NCI-H524 (cell line): ENCODE data around the gene STXBP1.
"Not testable (repeated sequence)": the region's sequence is repeated elsewhere in the genome, so short reads cannot be mapped to it uniquely, and the experiment has no call there.

Experiments used
- DNase-seq, 2 experiments: peaks; one replicate each; lab custom pipeline; 2025; lab: John Stamatoyannopoulos, UW

STXBP1 gene

DNA sequence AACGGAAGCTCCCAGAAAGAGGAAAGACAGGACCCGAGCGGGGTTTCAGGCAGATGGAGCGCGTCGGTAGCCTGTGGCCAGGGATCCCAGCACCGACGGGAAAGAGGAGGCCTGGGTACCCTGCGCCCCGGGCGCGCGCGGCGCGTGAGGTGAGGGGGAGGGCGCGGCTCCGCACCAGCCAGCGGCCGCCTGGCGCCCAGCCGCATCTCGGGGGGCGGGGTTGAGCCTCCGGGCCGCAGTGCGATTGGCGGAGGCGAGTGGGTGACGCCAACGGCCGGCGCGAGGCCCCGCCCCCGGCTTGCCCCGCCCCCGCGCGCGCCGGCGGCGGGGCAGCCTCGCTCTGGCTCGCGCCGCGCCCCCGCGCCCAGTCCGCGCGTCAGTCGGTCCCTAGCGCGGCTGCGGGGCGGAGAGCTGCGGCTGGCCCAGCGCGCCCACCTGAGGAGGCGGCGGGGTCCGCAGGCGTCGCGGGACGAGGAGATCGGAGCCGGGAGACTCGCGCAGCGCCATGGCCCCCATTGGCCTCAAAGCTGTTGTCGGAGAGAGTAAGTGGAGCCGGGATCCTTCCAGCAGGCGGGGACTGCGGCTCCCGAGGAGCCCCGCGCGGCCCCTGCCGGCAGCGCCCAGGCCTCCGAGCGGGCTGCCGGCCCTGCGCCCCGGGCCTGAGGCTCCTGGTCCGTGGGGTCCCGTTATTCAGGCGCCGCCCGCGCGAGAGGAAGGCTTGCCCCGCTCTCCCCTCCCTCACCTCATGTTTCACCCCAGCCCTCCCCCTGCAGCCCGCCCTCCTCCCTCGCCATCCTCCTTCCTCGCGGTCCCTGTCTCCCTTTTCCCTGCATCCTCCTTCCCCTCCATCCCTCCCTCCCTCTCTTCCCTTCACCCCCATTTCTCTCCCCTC lies at the start of gene STXBP1:
STXBP1 (plus strand) TSS at position 379 of the 892 bp plus-strand sequence; CDS start at position 506, 127 bp downstream.
- DNase-seq, result peak; percentile 66 to 92

DNA sequence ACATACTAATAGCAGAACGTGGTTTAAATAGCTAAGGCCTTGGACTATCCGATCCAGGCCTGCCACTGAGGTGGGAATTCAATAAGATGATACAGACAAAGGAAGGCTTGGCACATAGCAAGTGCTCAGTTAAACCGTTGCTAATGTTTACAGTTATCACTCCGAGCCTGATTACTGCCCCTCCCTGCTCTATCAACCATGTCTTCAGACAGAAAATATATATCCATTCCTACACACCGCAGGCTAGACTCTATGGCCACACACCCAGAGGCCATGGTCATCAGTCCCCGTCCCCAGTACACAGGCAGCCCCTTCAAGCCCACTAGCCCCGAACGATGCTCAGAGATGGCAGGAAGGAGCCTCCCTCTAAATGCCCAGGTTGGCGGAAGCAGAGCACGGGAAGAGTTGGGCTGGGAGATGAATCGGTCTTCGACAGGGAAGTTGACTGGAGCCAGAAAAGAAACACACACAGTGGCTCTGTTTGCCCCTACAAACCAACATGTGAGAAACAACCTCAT lies 49.7 kb upstream of the STXBP1 start:
- DNase-seq, result no peak

DNA sequence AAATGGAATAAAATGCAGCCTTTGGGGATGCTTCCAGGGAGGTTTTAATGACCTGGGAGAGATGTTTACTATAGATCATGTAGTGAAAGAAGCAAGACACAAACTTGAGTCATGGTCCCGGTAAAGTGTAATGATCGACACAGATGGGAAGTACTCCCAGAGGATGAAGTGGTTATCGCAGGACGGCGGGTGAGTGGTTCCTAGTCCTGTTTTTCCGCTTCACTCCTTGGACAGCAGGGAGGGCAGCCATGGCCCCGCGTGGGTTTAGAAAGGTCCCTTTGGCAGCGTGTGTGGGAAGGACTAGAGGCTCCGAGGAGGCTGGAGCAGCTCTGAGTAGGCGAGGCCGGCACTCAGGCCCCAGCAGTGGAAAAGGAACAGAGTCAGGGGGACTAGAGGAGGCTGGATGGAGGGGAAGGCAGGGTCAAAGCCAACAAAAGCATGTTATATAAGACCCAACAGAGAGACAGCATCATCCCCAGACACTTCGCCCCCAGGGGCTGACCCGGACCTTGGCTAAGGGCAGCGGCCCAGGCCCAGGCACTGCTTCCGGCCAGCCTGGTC lies 49.2 kb upstream of the STXBP1 start:
- peak in 1 of 2 experiments; percentile 8 for DNase-seq

DNA sequence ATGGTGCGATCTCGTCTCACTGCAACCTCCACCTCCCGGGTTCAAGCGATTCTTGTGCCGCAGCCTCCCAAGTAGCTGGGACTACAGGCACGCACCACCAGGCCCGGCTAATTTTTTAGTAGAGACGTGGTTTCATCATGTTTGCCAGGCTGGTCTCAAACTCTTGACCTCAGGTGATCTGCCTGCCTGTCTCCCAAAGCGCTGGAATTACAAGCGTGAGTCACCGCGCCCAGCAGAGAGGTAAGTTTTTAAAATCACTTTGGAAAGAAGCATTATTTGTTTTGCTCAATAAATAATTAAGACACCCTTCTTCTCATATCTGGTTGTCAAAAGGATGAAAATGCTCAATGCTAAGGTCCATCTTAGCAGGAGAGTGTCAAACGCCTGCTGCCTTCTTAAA lies 48.5 kb upstream of the STXBP1 start:
- no peak for DNase-seq

DNA sequence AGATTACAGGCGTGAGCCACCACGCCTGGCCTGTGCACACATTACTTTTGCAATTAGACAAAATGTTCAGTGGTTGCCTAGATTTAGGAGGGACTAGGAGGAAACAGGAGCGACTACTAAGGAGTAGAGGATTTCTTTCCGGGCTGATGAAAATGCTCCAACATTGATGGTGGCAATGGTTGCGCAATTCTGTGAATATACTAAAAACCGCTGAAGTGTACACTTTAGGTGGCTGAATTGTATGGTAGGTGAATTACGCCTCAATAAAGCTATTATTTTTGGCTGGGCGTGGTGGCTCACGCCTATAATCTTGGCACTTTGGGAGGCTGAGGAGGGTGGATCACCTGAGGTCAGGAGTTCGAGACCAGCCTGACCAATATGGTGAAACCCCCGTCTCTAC lies 46.8 kb upstream of the STXBP1 start:
- DNase-seq, result no peak

DNA sequence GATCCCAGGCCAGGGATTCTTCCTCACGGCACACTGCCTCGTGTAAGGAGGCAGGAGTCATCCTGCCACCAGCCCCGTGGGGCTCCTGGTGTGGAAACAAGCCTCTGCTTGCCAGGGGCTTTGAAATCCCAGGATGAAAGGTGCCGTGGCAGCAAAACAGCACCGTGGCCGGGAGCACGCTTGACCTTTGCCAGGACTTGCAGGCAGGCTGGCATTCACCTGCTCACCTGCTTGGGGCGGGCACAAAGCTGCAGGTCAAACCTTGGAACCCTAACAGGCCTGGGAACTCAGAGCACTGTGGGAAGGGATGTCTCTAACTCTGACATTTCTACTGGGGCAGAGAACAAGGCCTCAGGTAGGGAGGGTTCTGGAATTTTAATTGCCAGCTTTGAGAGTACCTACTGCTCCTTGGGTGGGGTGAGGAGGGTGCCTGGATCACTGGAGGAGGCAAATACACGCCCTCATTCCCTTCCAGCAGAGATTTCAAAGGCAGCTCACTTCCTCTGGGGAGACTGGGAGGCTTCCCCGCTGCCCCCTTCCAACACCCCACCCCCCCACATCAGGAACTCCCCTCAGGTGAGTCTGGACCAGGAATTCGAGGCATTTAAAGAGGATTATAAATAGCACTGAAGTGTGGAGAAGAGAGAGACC lies 45.6 kb upstream of the STXBP1 start:
- no peak for DNase-seq

DNA sequence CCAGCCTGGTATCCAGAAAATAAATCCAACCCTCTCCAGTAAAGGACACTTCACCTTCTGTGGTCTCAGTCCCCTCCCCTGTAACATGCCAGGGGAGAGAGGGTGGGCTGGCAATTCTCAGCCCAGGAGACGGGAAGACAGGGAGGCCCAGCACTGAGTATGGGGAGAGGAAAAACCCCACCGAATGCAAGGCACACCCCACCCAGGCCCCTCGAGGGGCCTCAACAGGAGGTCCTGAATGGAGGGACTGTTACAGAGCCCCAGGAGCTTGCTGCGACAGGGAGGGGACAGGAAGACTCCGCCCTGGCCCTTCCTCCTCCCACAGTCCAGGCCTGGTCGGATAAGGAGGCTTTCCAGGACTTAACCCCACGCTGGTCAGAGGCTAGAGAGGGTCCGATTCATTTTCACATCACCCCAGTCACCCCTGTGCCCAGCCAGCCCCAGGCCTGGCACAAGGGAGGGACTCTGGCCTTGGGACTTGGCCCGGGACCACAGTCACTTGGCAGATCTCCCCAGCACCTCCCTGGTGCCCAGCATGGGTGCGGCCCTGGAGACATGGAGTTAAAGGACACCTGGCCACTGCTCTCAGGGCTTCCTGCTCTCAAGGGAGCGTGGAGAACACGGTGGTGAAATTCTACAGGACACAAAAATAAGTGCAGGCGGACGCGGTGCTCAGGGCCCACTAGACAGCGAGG lies 44.9 kb upstream of the STXBP1 start:
- peak in 1 of 2 experiments; percentile 41 for DNase-seq

DNA sequence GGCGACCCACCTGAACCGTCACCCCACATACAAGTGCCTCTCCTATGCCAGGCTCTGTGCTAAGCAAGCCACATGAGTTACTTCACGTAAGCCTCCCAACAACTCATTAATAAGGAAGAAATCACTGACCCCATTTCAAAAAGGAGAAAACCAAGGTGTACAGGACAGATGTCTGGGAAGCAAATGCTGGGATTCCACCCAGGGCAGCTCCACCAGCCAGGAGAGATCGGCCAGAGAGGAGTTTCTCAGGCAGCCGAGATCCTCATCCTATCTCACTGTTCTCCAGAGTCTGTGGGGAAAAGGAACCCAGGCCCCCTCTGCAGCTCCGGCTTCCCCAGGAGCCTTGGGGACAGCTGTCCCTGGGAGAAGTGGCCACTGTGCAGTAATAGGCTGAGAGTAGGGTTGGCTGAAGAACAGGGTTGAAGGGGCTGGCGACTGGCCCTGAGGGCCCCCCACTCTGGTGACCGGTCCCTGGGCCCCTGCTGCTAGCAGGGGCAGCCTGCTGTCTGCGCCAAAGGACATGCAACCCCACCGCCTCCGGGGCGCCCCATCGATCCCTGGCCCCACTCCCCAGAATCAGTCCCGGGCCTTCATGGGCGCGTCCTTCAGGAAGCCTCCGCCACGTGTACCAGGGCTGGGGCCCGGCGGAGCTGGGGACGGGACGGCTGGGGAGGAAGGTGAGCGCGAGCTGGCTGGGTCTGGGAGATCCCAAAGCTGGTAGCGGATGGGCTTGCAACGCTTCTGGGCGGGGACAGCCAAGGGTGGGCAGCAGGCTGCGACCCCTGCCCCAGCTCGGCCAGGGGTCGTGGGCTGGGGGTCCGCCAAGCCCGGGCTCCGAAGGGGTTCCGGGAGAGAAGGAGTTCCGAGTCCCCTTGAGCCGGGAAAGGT lies 44.1 kb upstream of the STXBP1 start:
- peak in 1 of 2 experiments; percentile 49 for DNase-seq

DNA sequence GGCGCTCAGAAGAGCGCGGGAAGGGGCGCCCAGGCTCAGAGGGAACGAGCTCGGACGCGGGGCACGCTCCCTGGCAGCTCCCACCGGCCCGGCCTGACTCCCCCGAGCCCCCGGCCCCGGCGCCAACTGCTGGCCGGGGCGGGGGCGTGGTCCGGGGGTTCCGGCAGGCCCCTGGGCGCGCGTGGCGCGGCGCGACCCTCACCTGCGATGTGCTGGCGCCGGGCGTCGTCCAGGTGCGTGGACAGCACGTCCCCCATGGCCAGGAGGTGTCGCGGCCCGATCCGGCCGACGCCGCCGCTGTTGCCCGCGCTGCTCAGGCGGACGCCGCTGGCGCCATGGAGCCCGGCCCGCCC lies 43.5 kb upstream of the STXBP1 start:
- no peak for DNase-seq

DNA sequence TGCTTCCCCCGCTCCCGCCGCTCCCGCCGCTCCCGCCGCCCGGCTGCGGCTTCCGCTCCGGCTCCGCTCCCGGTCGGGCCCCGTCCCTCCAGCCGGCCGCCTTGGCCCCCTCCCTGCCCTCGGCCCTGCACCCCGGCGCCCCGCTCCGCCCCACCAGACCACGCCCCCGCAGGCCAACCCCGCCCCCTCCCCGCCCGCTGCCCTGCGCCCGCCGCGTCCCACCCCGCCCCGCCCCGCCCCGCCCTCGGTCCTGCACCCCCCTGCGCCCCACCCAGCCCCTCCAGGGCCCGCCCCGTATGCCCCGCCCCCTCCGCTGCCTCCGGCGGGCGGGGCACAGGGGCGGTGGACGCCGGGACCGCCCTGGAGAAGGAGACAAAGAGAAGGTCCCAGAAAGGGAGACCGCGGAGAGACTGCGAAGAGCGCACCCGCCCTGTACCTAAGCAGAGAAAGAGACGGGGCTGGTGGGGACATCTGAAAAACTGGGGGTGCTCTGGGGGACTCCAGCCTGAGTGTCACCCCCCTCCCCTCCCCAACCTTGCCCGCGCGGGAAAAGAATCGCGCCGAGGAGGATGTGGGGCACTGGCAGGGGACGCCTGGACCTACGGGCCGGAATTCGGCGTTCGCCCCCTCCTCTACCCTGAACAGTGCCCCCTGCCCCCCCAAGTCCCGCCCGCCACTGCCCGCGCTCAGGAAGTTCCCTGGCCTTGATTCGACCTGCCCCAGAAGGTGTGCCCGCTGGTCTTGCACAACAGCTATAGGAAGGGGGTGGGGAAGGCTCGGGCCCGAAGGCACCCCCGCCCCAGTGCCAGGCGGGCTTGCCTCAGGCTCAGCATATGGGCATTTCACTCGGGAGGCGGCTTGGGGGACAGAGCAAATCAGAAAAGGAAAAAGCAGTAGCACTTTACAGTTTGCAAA lies 42.8 kb upstream of the STXBP1 start:
- peak; percentile 65 to 85 for DNase-seq

DNA sequence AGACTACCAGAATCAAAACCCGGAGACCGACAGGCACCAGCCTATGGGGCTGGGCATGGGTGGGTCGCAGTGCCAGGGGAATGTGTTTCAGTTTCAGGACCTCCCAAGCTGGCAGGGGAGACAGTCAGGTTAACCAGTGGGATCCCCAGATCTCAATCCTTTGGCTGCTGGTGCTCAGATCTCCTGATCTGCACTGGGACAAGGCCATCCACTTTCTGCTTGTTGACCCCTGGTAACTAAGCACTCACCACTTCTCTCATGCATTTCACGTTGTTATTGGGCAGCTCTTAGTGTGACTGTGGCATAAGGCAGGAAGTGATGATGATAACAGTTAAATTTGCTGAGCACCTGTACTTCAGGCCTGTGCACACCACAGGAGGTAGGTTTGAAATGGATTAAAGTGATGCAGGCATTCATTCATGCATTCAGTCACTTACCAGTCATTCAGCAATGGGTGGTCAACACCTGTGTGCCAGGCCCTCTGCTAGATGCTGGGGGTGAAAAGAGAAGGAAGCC lies 42.1 kb upstream of the STXBP1 start:
- DNase-seq, result peak in 1 of 2 experiments; percentile 46

DNA sequence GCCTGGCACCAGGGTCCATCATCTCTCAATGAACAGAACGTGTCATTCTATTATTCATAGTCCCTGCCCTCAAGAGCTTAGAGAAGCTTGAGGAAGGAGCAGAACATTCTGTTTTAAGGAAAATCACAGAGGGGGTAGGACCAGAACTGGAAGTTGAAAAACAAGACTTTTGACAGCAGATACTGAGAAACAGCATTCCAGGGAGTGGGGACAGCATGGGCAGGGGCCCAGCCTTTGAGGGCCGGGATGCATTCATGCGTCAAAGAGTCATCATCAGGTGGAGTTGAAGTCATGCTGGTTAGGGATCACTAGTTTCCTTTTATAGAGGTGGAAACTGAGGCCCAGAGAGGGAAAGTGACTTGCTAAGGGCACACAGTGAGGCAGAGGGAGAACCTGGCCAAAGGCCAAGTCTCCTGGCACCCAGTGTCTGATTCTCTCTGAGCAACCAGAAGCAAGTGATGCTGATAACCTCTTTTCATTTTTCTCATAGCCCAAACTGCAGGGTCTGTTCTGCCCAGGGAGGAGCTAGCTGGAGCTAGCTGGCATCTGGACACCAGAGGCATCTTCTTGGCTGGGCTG lies 41.5 kb upstream of the STXBP1 start:
- DNase-seq, result no peak

DNA sequence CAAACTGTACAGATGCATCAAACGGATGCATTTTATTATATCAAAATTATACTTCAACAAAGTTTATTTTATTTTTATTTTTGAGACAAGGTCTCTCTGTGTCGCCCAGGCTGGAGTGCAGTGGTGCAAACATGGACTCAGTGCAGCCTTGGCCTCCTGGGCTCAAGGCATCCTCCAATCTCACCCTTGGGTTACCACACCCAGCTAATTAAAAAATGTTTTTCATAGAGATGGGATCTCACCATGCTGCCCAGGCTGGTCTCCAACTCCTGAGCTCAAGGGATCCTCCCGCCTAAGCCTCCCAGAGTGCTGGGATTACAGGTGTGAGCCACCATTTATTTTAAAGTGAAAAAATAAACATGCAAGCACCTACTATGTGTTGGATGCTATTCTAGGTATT lies 40.1 kb upstream of the STXBP1 start:
- no peak for DNase-seq

DNA sequence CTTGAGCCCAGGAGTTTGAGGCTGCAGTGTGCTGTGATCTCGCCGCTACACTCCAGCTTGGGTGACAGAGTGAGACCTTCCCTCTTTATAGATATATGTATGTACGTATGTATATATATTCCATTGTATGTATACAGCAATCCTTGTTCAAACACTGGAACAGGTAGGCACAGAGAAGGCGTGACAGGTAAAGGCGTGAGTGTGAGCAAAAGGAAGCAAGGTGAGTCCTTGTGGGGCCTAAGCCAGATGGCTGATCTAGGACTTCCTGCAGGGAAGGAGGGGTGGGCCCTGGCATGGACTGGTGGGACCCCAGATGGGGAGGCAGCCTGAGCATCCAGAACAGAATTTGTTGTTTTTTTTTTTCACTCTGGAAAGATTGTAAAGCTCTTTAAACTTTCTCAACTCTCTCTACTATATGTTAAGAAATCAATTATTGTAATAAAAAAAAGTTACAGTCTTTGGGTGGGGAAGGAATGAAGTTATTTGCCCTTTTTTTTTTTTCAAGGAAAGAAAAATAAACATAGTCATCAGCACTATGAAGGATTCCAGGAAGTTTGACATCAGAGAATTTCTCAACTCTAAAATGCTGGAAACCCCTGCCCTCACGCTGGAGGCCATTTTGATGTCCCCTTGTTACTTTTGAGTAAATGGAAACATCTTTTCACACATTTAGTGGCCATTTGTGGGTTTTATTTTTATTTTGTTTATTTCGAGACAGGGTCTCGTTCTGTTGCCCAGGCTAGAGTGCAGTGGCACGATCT lies 38.9 kb upstream of the STXBP1 start:
- DNase-seq, result peak in 1 of 2 experiments; percentile 19

DNA sequence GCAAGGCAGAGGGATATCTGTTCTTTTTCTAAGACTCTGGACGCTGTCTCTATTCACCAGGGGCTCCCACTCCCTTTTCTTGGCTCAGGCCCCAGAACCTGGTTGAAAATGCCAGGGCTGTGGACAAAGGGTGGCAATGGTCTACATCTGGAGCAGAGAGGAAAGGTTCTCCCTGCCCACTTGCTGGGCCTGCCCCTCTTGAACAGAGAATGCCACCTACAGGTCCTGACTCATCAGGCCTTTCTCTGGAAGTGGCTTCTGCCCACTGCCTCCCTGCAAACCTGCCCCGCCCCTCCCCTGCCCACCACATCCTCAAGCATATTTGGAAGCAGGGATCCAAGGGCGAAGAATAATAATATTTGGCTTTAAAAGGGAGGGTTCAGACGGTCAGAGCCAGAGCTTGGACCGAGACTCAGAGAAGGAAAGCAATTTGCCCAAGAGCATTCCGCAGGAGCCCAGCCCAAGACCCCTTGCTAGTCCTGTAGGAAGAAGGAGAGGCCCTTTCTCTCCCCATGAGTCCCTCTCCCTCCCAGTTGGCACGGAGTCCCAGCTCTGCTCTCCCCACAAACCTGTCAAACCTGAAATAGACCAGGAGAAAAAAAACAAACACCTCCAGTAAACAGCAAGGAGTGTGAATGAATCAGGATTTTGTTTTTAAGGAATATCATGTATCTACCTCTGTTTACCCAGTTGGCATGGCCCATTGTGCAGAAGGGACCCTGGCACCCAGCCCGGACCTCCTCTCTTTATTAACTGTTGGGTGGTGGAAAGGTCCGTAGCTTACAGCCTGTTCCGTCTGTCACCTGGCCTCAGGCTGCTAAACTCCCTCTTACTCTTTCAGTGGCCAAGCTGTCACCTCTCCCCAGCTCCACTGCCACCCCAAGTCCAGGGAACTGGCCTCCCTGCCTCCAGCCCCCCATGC lies 37.7 kb upstream of the STXBP1 start:
- peak; percentile 29 to 54 for DNase-seq

DNA sequence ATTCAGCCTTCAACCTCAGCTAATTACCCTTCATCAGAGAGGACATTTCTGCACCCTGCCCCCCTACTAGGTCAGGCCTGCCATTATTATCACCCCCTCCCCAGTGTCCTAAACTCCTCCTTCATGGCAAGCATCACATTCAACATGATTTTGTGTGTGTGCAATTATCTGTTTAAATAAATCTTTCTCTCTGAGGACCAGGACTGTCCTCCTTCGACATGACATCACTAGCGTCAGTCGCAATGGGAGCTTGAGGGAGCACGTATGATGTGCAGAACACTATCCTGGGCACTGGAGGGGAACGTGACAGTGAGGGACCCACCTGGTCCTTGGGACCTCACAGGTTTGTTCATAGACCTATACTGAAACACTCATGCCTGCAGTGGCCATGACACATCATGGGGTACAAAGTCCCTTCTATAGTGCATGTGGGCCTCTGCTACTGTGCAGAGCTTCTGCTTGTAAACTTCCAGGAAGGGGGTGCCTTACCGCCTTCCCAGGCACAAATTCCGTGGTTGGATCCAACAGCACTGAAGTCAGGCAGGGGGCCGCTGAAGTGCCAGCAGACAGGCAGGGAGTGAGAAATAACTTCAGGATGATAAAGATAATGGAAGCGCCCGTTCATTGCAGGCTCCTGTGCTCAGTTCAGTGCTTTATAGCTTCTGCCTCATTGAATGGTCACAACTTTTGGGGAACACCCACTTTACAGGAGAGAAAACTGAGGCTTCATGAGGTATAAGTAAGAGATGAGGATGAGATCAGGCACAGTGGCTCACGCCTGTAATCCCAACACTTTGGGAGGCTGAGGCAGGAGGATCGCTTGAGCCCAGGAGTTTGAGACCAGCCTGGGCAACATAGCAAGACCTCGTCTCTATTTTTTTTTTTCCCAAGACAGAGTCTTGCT lies 36.0 kb upstream of the STXBP1 start:
- DNase-seq, result no peak

DNA sequence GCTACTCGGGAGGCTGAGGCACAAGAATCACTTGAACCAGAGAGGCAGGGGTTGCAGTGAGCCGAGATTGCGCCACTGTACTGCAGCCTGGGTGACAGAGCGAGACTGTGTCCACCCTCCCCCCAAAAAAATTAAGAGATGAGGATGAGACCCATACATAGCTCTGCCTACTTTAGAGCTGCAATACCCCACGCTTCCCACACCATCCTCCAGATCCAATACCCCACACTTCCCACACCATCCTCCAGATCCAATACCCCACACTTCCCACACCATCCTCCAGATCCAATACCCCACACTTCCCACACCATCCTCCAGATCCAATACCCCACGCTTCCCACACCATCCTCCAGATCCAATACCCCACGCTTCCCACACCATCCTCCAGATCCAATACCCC lies 34.9 kb upstream of the STXBP1 start:
- DNase-seq, result not testable (repeated sequence)
